ENCODE measurements around the gene SRBD1. TPM values are rescaled to one million over a fixed set of nuclear protein-coding genes. Genes with fewer than 3 reads are reported as not detected.

The SRBD1 gene
- total RNA-seq, 3 donors from 2014 or later: 21.1 to 30.2 (median 21.9) TPM

- intact Hi-C loops (cut with DNase I; ENCODE audit: low total_unique reads): no loop called here
- H3K27ac ChIP-seq: no peak overlapping the region
- H3K9me3 ChIP-seq: no peaks in the 10 kb centered on the region
- TF ChIP-seq POLR2AphosphoS5 (IDR thresholded peaks at IDR 0.05): no peak
- TF ChIP-seq CTCF (IDR thresholded peaks at IDR 0.05): no peak
- TF ChIP-seq POLR2A (IDR thresholded peaks at IDR 0.05): no peak
- H3K27me3 ChIP-seq: no peaks in the 10 kb centered on the region
- no peaks in the 10 kb centered on the region for H3K4me1 ChIP-seq
- DNase-seq (ENCODE audit: low spot score in 2 of 2): no peak
- no peaks in the 10 kb centered on the region for H3K36me3 ChIP-seq
- H3K4me3 ChIP-seq: no peak overlapping the region
Measured at GRCh38 chr2:45631955-45632354, 20.9 kb upstream of the SRBD1 start.

- Histone ChIP-seq H3K27ac (no peak overlapping the region), H3K36me3 (no peaks in the 10 kb centered on the region), H3K4me1 (no peaks in the 10 kb centered on the region), H3K27me3 (no peaks in the 10 kb centered on the region), H3K9me3 (no peaks in the 10 kb centered on the region), H3K4me3 (no peak overlapping the region)
- intact Hi-C loops (cut with DNase I; ENCODE audit: low total_unique reads): no loop called here
- no peak for DNase-seq (ENCODE audit: low spot score in 2 of 2)
- no peak for TF ChIP-seq CTCF (IDR thresholded peaks at IDR 0.05)
- TF ChIP-seq POLR2AphosphoS5 (IDR thresholded peaks at IDR 0.05): no peak
- no peak for TF ChIP-seq POLR2A (IDR thresholded peaks at IDR 0.05)
Measured at GRCh38 chr2:45631319-45631718, 20.3 kb upstream of the SRBD1 start.

- DNase-seq (ENCODE audit: low spot score in 2 of 2): no peak
- TF ChIP-seq CTCF (IDR thresholded peaks at IDR 0.05): no peak
- TF ChIP-seq POLR2A (IDR thresholded peaks at IDR 0.05): no peak
- TF ChIP-seq POLR2AphosphoS5 (IDR thresholded peaks at IDR 0.05): no peak
- H3K27me3 ChIP-seq: no peaks in the 10 kb centered on the region
- no peaks in the 10 kb centered on the region for H3K9me3 ChIP-seq
- H3K4me1 ChIP-seq: no peaks in the 10 kb centered on the region
- no peak overlapping the region for H3K4me3 ChIP-seq
- H3K36me3 ChIP-seq: no peaks in the 10 kb centered on the region
- intact Hi-C loops (cut with DNase I; ENCODE audit: low total_unique reads): no loop called here
- no peak overlapping the region for H3K27ac ChIP-seq
Measured at GRCh38 chr2:45629971-45630370, 18.9 kb upstream of the SRBD1 start.

- intact Hi-C loops (cut with DNase I; ENCODE audit: low total_unique reads): no loop called here
- H3K27me3 ChIP-seq: no peaks in the 10 kb centered on the region
- TF ChIP-seq POLR2AphosphoS5 (IDR thresholded peaks at IDR 0.05) (no peak), POLR2A (IDR thresholded peaks at IDR 0.05) (no peak), CTCF (IDR thresholded peaks at IDR 0.05) (no peak)
- DNase-seq (ENCODE audit: low spot score in 2 of 2): no peak
- H3K36me3 ChIP-seq: no peaks in the 10 kb centered on the region
- H3K27ac ChIP-seq: no peak overlapping the region
- H3K9me3 ChIP-seq: no peaks in the 10 kb centered on the region
- no peak overlapping the region for H3K4me3 ChIP-seq
- H3K4me1 ChIP-seq: no peaks in the 10 kb centered on the region
Measured at GRCh38 chr2:45627911-45628310, 16.8 kb upstream of the SRBD1 start.

- H3K4me1 ChIP-seq: no peaks in the 10 kb centered on the region
- no peak overlapping the region for H3K4me3 ChIP-seq
- TF ChIP-seq POLR2AphosphoS5 (IDR thresholded peaks at IDR 0.05) (no peak), CTCF (IDR thresholded peaks at IDR 0.05) (no peak), POLR2A (IDR thresholded peaks at IDR 0.05) (no peak)
- intact Hi-C loops (cut with DNase I; ENCODE audit: low total_unique reads): no loop called here
- H3K9me3 ChIP-seq: no peaks in the 10 kb centered on the region
- no peaks in the 10 kb centered on the region for H3K27me3 ChIP-seq
- H3K27ac ChIP-seq: no peak overlapping the region
- DNase-seq (ENCODE audit: low spot score in 2 of 2): no peak
- H3K36me3 ChIP-seq: no peaks in the 10 kb centered on the region
Measured at GRCh38 chr2:45626387-45627221, 15.5 kb upstream of the SRBD1 start.

Data from breast epithelium (tissue), 4 donors.